ENCODE data around the gene CHSY1.

The CHSY1 gene

GRCh38 chr15:101246824-101247745 lies 4.8 kb downstream of the CHSY1 start:
- FAIRE-seq (peak; percentile 36), DNase-seq (ENCODE audit: extremely low spot score, insufficient read length, low read depth) (no peak)

- DNase-seq (ENCODE audit: extremely low spot score, insufficient read length, low read depth) (no peak), FAIRE-seq (peak; percentile 15)
Observed at GRCh38 chr15:101246391-101246790, 5.5 kb downstream of the CHSY1 start.

GRCh38 chr15:101244889-101245668 lies 6.8 kb downstream of the CHSY1 start:
- FAIRE-seq, result no peak

GRCh38 chr15:101244036-101244781 lies 7.6 kb downstream of the CHSY1 start:
- FAIRE-seq (no peak), DNase-seq (ENCODE audit: extremely low spot score, insufficient read length, low read depth) (no peak)

More at GRCh38 chr15:101244889-101245668, 6.8 kb downstream of the CHSY1 start:
- no peak for DNase-seq (ENCODE audit: extremely low spot score, insufficient read length, low read depth)

- no peak for FAIRE-seq
- no peak for DNase-seq (ENCODE audit: extremely low spot score, insufficient read length, low read depth)
Observed at GRCh38 chr15:101243420-101243819, 8.4 kb downstream of the CHSY1 start.

GRCh38 chr15:101242999-101243336 lies 8.9 kb downstream of the CHSY1 start:
- DNase-seq (ENCODE audit: extremely low spot score, insufficient read length, low read depth), result no peak
- no peak for FAIRE-seq

- FAIRE-seq (peak; percentile 88), DNase-seq (ENCODE audit: extremely low spot score, insufficient read length, low read depth) (peak; percentile 60)
Observed at GRCh38 chr15:101242160-101242998, 9.5 kb downstream of the CHSY1 start.

- FAIRE-seq (no peak), DNase-seq (ENCODE audit: extremely low spot score, insufficient read length, low read depth) (no peak)
Observed at GRCh38 chr15:101240358-101240757, 11.5 kb downstream of the CHSY1 start.

- DNase-seq (ENCODE audit: extremely low spot score, insufficient read length, low read depth) (no peak), FAIRE-seq (no peak)
Observed at GRCh38 chr15:101239724-101240136, 12.1 kb downstream of the CHSY1 start.

- DNase-seq (ENCODE audit: extremely low spot score, insufficient read length, low read depth), result no peak
- FAIRE-seq, result no peak
Observed at GRCh38 chr15:101237251-101237650, 14.6 kb downstream of the CHSY1 start.

GRCh38 chr15:101233651-101234280 lies 18.1 kb downstream of the CHSY1 start:
- FAIRE-seq (no peak), DNase-seq (ENCODE audit: extremely low spot score, insufficient read length, low read depth) (no peak)

GRCh38 chr15:101232677-101233076 lies 19.2 kb downstream of the CHSY1 start:
- DNase-seq (ENCODE audit: extremely low spot score, insufficient read length, low read depth) (no peak), FAIRE-seq (no peak)

GRCh38 chr15:101228313-101228712 lies 23.5 kb downstream of the CHSY1 start:
- FAIRE-seq (peak; percentile 18), DNase-seq (ENCODE audit: extremely low spot score, insufficient read length, low read depth) (no peak)

GRCh38 chr15:101225658-101226057 lies 26.2 kb downstream of the CHSY1 start:
- FAIRE-seq (no peak), DNase-seq (ENCODE audit: extremely low spot score, insufficient read length, low read depth) (no peak)

- FAIRE-seq (no peak), DNase-seq (ENCODE audit: extremely low spot score, insufficient read length, low read depth) (no peak)
Observed at GRCh38 chr15:101221902-101222301, 29.9 kb downstream of the CHSY1 start.

GRCh38 chr15:101220060-101220459 lies 31.8 kb downstream of the CHSY1 start:
- no peak for DNase-seq (ENCODE audit: extremely low spot score, insufficient read length, low read depth)
- FAIRE-seq, result no peak

GRCh38 chr15:101219441-101219840 lies 32.4 kb downstream of the CHSY1 start:
- FAIRE-seq (no peak), DNase-seq (ENCODE audit: extremely low spot score, insufficient read length, low read depth) (no peak)

GRCh38 chr15:101217446-101217845 lies 34.4 kb downstream of the CHSY1 start:
- DNase-seq (ENCODE audit: extremely low spot score, insufficient read length, low read depth) (no peak), FAIRE-seq (no peak)

GRCh38 chr15:101216100-101216499 lies 35.7 kb downstream of the CHSY1 start:
- no peak for FAIRE-seq
- DNase-seq (ENCODE audit: extremely low spot score, insufficient read length, low read depth), result no peak

Measured in GM18507 (cell line).